HG02938 (cell line): ENCODE results near the gene GPR63.

ENCODE experiments used
- ATAC-seq: cut with Tn5 transposase; IDR thresholded peaks from one replicate; pipeline ENCODE4 v1.9.1; 2021; ENCODE audit warnings: mild to moderate bottlenecking, moderate library complexity; ENCODE audit not compliant: unreplicated experiment

Gene GPR63

DNA sequence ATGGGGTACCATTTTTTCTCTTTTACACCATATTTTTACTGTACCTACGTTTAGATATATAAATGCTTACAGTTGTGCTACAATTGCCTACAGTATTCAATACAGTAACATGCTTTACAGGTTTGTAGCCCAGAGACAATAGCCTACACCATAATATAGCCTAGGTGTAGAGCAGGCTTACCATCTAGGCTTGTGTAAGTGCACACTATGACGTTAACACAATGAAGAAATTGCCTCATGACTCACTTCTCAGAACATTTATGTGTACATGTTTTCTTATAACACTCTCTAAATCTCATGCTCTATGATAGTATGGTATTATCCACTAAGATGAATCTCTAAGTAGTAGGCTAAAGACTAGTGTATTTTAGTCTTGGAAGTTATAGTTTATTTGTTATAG lies 13.5 kb downstream of the GPR63 start:
- no peak for ATAC-seq

DNA sequence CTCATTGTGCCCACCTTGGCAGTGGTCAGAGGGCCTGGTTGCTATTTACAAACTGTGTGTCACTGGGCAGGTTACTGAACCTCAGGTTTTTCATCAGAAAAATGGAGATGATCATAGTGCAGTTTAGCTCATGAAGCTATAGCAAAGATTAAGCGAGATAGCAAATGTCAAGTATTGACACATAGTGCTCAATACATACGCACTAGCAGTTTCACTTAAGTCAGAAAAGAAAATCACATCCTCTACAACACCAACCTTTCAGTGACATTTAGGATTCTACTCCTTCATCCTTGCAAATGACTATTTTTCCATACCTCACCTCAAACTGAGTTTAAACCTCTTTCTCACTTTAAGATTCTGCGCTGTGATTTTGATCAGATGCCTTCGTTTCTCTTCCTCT lies 16.2 kb downstream of the GPR63 start:
- ATAC-seq = no peak

DNA sequence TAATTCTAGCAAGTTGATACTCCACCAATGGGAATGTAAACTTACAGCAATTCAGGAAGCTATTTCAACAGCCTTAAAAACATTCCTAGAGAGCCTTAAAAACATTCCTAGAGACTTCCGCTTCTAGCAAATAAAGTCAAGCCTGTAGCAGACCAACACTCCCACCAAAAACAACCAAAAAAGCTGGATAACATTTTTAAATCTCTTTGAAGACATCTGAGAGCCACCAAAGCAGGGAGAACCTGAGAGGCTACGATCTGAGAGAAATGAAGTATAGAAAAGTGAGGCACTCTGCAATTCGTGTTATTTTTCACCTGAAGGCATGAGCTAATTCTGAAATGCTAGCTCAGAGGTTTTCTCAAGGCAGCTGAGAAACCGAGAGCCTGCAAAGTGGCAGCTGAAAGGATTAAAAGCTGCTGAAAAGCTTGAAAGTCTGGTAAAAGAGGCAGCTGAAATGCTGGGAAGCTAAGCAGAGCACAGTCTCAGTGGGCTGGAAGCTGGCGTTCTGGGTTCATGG lies 20.9 kb downstream of the GPR63 start:
- ATAC-seq = no peak

DNA sequence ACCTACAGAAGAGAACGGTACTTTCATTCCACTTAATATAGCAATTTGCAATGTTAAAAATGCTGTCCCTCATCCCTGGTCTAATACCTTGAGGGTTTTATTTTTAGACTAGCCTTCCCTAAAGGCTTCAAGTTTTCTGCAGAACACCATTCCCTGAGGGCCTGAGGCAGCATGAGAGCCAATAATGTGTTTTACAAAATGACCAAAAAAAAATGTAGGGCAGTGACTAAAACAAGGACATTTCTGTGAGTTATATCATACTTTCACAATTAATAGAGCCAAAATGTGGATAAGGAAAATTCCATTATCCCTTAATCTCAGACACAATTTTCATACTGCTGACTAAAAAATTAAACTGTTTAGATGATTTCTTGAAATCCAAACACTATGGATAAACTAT lies 22.7 kb downstream of the GPR63 start:
- no peak for ATAC-seq

- no peak for ATAC-seq
Measured at GRCh38 chr6:96812077-96812703, 25.1 kb downstream of the GPR63 start.

DNA sequence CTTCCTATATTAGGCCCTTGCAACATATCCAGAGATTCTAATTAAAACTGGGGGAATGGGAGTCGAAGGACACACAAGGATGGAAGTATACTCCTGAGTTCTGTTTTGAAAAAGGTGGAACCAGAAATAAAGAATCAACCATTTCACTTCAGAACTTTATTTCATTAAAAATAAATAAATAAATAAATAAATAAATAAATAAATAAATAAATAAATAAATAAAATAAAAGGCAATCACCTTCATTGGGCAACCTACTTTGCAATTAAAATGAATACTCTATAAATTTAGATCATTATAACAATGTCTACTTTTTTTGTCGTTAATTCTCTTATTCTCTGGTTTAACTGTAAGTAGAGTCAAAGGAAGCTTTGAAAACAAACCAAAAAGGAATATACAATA lies 25.6 kb downstream of the GPR63 start:
- no peak for ATAC-seq

GRCh38 chr6:96811136-96811535 lies 26.1 kb downstream of the GPR63 start:
- no peak for ATAC-seq

- ATAC-seq = no peak
Measured at GRCh38 chr6:96809119-96809518, 28.2 kb downstream of the GPR63 start.

DNA sequence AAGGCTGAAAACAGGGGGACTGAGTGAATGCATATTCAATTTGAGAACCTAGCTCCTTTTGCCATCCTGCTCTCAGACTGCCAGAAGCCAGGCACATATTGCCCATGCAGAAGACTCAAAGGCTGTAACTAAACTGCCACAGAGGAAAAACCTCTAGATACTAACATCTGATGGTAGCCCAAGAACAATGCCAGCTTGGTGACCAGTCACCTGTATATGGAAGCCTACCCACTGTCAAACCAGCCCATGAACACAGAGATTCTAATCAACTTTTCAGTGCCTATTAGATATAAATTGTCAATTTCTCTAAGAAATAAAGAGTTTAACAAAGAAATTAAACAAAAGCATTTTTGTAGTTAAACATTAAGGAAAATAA lies 34.2 kb downstream of the GPR63 start:
- no peak for ATAC-seq

DNA sequence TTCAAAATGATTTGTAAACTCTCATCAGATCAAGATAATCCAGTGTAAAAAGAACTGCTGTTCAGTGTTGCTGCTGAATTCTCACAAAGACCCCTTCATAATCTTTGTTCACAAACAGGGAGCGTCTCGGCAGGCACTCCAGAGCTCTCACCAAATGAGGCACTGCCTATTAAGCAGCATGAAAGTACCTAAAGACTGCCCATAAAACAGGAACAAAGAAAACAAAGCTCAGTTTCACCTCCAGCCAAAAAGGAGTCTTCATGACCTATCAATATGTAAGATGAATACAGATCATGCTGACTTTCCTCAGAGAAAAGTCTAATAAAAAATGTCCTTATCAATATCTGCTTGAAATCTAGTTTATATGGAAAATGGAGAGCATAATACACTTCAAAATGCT lies 41.8 kb downstream of the GPR63 start:
- ATAC-seq = no peak

GRCh38 chr6:96794980-96795379 lies 42.3 kb downstream of the GPR63 start:
- no peak for ATAC-seq

GRCh38 chr6:96792561-96793190 lies 44.6 kb downstream of the GPR63 start:
- no peak for ATAC-seq

- no peak for ATAC-seq
Measured at GRCh38 chr6:96789871-96790270, 47.4 kb downstream of the GPR63 start.

- no peak for ATAC-seq
Measured at GRCh38 chr6:96787846-96788580, 49.3 kb downstream of the GPR63 start.

DNA sequence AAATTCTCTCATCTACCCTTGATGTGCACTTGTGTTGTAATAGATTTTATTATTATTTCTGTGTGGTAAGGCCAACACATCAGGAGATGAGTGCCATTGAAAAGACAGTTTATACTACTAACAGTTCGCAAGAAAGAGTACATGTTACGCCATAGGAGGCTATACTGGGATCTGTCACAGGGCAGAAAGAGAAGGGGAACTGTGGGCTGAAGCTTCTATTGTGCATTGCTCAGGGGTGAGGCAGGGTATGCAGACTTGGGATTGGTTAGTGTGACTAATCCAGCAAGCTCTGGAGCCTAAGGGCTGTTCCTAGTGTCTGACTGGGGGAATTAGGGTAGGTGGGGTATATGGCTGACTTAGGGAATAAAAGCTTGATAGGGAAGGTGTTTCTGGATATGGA lies 50.9 kb downstream of the GPR63 start:
- ATAC-seq = no peak

DNA sequence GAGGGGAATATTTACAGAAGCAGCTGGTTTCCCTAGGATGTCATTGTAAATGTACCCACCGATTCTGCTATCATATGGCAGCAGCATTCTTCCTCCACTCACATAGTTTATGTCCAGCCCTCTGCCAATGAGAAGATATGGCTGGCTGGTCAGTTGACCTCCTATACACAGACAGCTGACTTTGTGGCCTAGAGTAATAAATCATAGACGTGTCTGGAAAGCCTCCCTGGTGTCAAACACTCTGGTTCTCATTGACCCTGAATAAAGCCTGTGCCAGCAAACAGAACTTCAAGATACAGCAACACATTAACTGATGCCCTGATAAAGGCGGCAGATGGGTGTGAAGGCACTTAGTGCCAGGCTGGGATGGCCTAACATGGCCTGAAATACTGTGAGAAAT lies 52.6 kb downstream of the GPR63 start:
- no peak for ATAC-seq

- ATAC-seq = no peak
Measured at GRCh38 chr6:96783307-96783706, 54.0 kb downstream of the GPR63 start.

DNA sequence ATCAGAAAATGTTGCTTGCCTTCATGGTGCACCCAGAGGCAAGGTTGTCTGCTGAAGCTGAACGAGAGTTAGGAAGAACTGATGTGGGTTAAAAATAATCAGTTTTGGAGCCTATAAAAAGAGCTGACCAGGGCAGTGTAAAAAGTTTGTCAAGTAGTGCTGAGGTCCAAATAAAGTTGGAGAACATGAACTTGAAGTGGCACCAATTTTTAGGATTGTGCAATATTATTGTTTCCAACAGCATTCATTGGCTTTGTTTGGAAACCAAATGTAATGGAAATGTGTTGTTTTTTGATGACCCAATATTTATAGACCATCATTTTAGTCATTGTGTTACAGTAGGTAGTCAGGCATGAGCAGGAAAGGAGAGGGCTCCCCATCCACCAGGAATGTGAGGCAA lies 55.7 kb downstream of the GPR63 start:
- ATAC-seq = no peak

GRCh38 chr6:96777113-96777512 lies 60.2 kb downstream of the GPR63 start:
- ATAC-seq = no peak

- ATAC-seq = no peak
Measured at GRCh38 chr6:96775727-96776400, 61.4 kb downstream of the GPR63 start.

DNA sequence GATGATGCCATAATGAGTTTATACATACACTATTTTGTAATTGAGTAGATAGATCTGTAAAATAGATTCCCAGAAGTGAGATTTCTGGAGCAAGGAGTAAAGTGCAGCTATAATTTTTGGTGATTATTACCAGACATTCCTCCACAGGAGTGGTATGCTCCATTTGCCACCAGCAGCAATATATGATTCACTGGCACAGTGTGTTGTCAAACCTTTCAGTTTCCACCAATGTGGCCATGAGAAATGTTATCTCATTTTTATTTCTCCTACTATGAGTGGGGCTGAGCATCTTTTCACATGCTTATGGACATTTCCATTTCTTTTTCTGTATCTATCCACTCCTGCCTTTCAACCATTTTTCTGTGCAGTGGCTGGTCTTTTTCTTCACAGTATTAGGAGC lies 70.5 kb downstream of the GPR63 start:
- ATAC-seq = no peak

DNA sequence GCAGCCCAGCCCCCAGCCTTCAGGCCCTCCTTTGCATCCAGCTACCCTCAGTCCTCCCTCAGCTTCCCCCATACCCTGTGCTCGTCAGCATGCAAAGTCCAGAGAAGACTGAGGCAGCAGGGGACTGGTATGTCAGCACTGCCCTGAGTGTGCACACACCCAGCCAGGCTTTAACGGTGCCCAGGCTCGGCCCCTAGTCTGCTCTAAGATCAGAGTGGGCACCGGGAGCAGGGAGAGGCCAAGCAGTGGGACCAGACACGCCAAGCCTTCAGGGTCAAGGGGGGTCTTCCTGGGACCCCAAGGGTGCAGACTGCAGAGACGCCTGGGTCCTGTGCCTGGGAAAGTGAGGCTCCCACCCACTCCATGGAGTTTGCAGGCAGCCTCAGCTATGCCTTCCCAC lies 74.7 kb downstream of the GPR63 start:
- ATAC-seq = no peak
